Ovary (tissue), 3 donors: ENCODE results near the gene PKMYT1.

Experiments
- CTCF ChIP-seq, 3 donors: fragments of 450-650 bp in 2 of 3; fragments of 200-600 bp in 1 of 3; IDR thresholded peaks; one replicate each; pipeline versions ENCODE4 v1.5.1 to v1.8.0; 2016 to 2022; ENCODE audit warnings: antibody characterized with exemption in 3 of 3, mild to moderate bottlenecking in 1 of 3
- POLR2A ChIP-seq: fragments of 450-650 bp; IDR thresholded peaks from one replicate; pipeline ENCODE4 v1.6.1; 2017; ENCODE audit warnings: antibody characterized with exemption, mild to moderate bottlenecking, moderate library complexity
- donor health status: DM: no; HTN: no; CAD: no.

GRCh38 chr16:3023415-3023668, 43.1 kb upstream of the PKMYT1 start:
- TF ChIP-seq POLR2A (no peak), CTCF (IDR thresholded peaks at IDR 0.05) (no peak)
